H1 (cell line): ENCODE results near the gene RNF212B. TPM values are rescaled to one million over a fixed set of nuclear protein-coding genes. Genes with fewer than 3 reads are reported as not detected.

Experiments
- CTCF ChIA-PET: fragments of 300-600 bp; sonication (Branson Sonifier 250); formaldehyde crosslinking; loops from one replicate; lab custom pipeline; 2021; ENCODE audit not compliant: partially characterized antibody; lab: Charles Lee
- POLR2A ChIA-PET: fragments of 300-600 bp; sonication (Branson Sonifier 250); formaldehyde crosslinking; loops from one replicate; lab custom pipeline; 2021; ENCODE audit warnings: inconsistent platforms; ENCODE audit not compliant: partially characterized antibody; lab: Charles Lee
- DNase-seq, 2 experiments: peaks; one replicate each; pipeline versions ENCODE4 v3.0.0 to v3.0.0-alpha.2; 2010 to 2022; ENCODE audit warnings: low spot score in 2 of 2, low read depth in 1 of 2, mixed read lengths in 1 of 2
- FAIRE-seq: peaks from 2 replicates; lab custom pipeline; 2011; peaks lifted over from hg19 to GRCh38; lab: Jason Lieb, UNC
- H2AFZ ChIP-seq: 2 replicates; pipeline ENCODE4 v1.8.1; 2012; ENCODE audit warnings: low read length, inconsistent platforms
- H2AK5ac ChIP-seq: 2 replicates; pipeline ENCODE4 v1.6.1; 2013; ENCODE audit warnings: low read depth, low read length
- H2BK120ac ChIP-seq: replicated peaks from 2 replicates; pipeline ENCODE3; 2013; ENCODE audit warnings: low read depth, low read length, inconsistent platforms
- H2BK12ac ChIP-seq: 2 replicates; pipeline ENCODE4 v1.6.1; 2013; ENCODE audit warnings: low read depth, low read length
- H2BK15ac ChIP-seq: 2 replicates; pipeline ENCODE4 v1.6.1; 2013; ENCODE audit warnings: low read length
- H2BK20ac ChIP-seq: 2 replicates; pipeline ENCODE4 v1.6.1; 2013; ENCODE audit warnings: low read length
- H2BK5ac ChIP-seq: 2 replicates; pipeline ENCODE4 v1.6.1; 2013; ENCODE audit warnings: low read depth, low read length
- H3K14ac ChIP-seq: 2 replicates; pipeline ENCODE4 v1.6.1; 2013; ENCODE audit warnings: inconsistent platforms; ENCODE audit not compliant: insufficient read length
- H3K18ac ChIP-seq: 2 replicates; pipeline ENCODE4 v1.6.1; 2013; ENCODE audit warnings: low read length; ENCODE audit errors: extremely low read depth
- H3K23ac ChIP-seq: 2 replicates; pipeline ENCODE4 v1.6.1; 2013; ENCODE audit warnings: inconsistent platforms; ENCODE audit not compliant: insufficient read length
- H3K23me2 ChIP-seq: 2 replicates; pipeline ENCODE4 v1.6.1; 2013; ENCODE audit warnings: low read depth, low read length
- H3K27ac ChIP-seq: 2 replicates; pipeline ENCODE4 v1.6.1; 2011; ENCODE audit warnings: low read depth, low read length, inconsistent platforms
- H3K27me3 ChIP-seq, 4 experiments: replicated peaks in 1 of 4; 1 replicate in 1 of 4; 2 replicates in 3 of 4; pipeline versions ENCODE4 v1.6.1 to v1.8.1; 2011 to 2013; ENCODE audit warnings: low read length in 3 of 4, mild to moderate bottlenecking in 3 of 4, inconsistent platforms in 2 of 4, mixed read lengths in 2 of 4, moderate library complexity in 1 of 4; ENCODE audit not compliant: control insufficient read depth in 3 of 4, insufficient read depth in 3 of 4; ENCODE audit errors: extremely low read depth in 1 of 4
- H3K36me3 ChIP-seq, 4 experiments: 2 replicates each; pipeline versions ENCODE4 v1.6.1 to v1.8.1; 2011 to 2013; ENCODE audit warnings: mild to moderate bottlenecking in 4 of 4, low read length in 3 of 4, moderate library complexity in 2 of 4, control low read depth in 1 of 4, inconsistent platforms in 1 of 4; ENCODE audit not compliant: insufficient read depth in 4 of 4, control insufficient read depth in 2 of 4
- H3K4ac ChIP-seq: replicated peaks from 2 replicates; pipeline ENCODE3; 2013; ENCODE audit warnings: low read length, low read depth, mixed read lengths, inconsistent platforms; ENCODE audit not compliant: insufficient read length
- H3K4me1 ChIP-seq, 4 experiments: replicated peaks in 1 of 4; 1 replicate in 1 of 4; 2 replicates in 3 of 4; pipeline versions ENCODE4 v1.6.1 to v1.8.1; 2011 to 2013; ENCODE audit warnings: low read length in 3 of 4, inconsistent platforms in 2 of 4, mixed read lengths in 1 of 4; ENCODE audit not compliant: insufficient read depth in 4 of 4, control insufficient read depth in 3 of 4
- H3K4me2 ChIP-seq, 2 experiments: 2 replicates each; pipeline versions ENCODE4 v1.6.1 to v1.8.1; 2011 to 2013; ENCODE audit warnings: low read depth in 2 of 2, low read length in 2 of 2, control low read depth in 1 of 2, inconsistent platforms in 1 of 2, mild to moderate bottlenecking in 1 of 2; ENCODE audit not compliant: insufficient read depth in 1 of 2
- H3K4me3 ChIP-seq, 4 experiments: fragments of 200-600, 300-600 bp in 1 of 4; sonication (generic), shearing (Covaris generic), sonication (Bioruptor Twin) in 1 of 4; 2 replicates each; pipeline versions ENCODE4 v1.5.1 to v1.8.1; 2011 to 2016; ENCODE audit warnings: low read length in 4 of 4, low read depth in 3 of 4, control low read depth in 2 of 4, inconsistent platforms in 2 of 4, mild to moderate bottlenecking in 2 of 4, mixed read lengths in 1 of 4, moderate library complexity in 1 of 4; ENCODE audit not compliant: insufficient read depth in 2 of 4; ENCODE audit errors: extremely low read depth in 1 of 4
- H3K56ac ChIP-seq: replicated peaks from 2 replicates; pipeline ENCODE3; 2013; ENCODE audit warnings: low read depth, mild to moderate bottlenecking, mixed read lengths, low read length, inconsistent platforms; ENCODE audit not compliant: insufficient read length
- H3K79me1 ChIP-seq: 2 replicates; pipeline ENCODE4 v1.6.1; 2013; ENCODE audit warnings: low read depth, low read length, control low read depth
- H3K79me2 ChIP-seq, 2 experiments: 2 replicates each; pipeline versions ENCODE4 v1.6.1 to v1.8.1; 2012 to 2013; ENCODE audit warnings: low read length in 2 of 2, mild to moderate bottlenecking in 2 of 2, inconsistent platforms in 1 of 2; ENCODE audit not compliant: insufficient read depth in 2 of 2, control insufficient read depth in 1 of 2
- H3K9ac ChIP-seq, 4 experiments: replicated peaks in 1 of 4; 1 replicate in 1 of 4; 2 replicates in 3 of 4; pipeline versions ENCODE4 v1.6.1 to v1.8.1; 2011 to 2013; ENCODE audit warnings: low read depth in 3 of 4, low read length in 3 of 4, control low read depth in 2 of 4, mild to moderate bottlenecking in 2 of 4, moderate library complexity in 2 of 4, inconsistent platforms in 1 of 4; ENCODE audit errors: extremely low read depth in 1 of 4
- H3K9me3 ChIP-seq, 2 experiments: 2 replicates each; pipeline versions ENCODE4 v1.6.1 to v1.8.1; 2012 to 2013; ENCODE audit warnings: mild to moderate bottlenecking in 2 of 2, moderate library complexity in 2 of 2, control low read depth in 1 of 2, inconsistent platforms in 1 of 2, low read depth in 1 of 2, low read length in 1 of 2, mixed read lengths in 1 of 2; ENCODE audit not compliant: insufficient read depth in 2 of 2
- H4K20me1 ChIP-seq, 2 experiments: replicated peaks in 1 of 2; 2 replicates each; pipeline versions ENCODE3 to v1.8.1; 2011 to 2013; ENCODE audit warnings: inconsistent platforms in 2 of 2, low read length in 2 of 2, mild to moderate bottlenecking in 1 of 2; ENCODE audit not compliant: insufficient read depth in 2 of 2, control insufficient read depth in 1 of 2
- H4K5ac ChIP-seq: 2 replicates; pipeline ENCODE4 v1.6.1; 2013; ENCODE audit warnings: low read length, low read depth, mixed read lengths, inconsistent platforms; ENCODE audit not compliant: insufficient read length
- H4K8ac ChIP-seq: 2 replicates; pipeline ENCODE4 v1.8.0; 2013; ENCODE audit warnings: mild to moderate bottlenecking, moderate library complexity, low read length, inconsistent platforms; ENCODE audit not compliant: insufficient read depth; ENCODE audit errors: extremely low read depth
- H4K91ac ChIP-seq: replicated peaks from 2 replicates; pipeline ENCODE3; 2013; ENCODE audit warnings: low read length, mixed read lengths, inconsistent platforms; ENCODE audit not compliant: insufficient read length
- CHD1 ChIP-seq: IDR thresholded peaks from 2 replicates; pipeline ENCODE4 v1.6.1; 2012; ENCODE audit warnings: low read depth, low read length, improper control_type of control experiment
- EZH2 ChIP-seq: fragments of 200-600 bp; sonication (generic); IDR thresholded peaks from 2 replicates; pipeline ENCODE4 v1.7.1; 2012; ENCODE audit warnings: low read depth, mild to moderate bottlenecking, moderate library complexity, low read length, inconsistent platforms; ENCODE audit not compliant: severe bottlenecking
- JUND ChIP-seq: IDR thresholded peaks from 2 replicates; pipeline ENCODE4 v1.6.1; 2011; ENCODE audit warnings: mild to moderate bottlenecking, improper control_type of control experiment, low read length
- KDM1A ChIP-seq: fragments of 200-600, 300-600 bp; sonication (generic); IDR thresholded peaks from 2 replicates; pipeline ENCODE4 v1.7.1; 2016; ENCODE audit warnings: mild to moderate bottlenecking, low read length, borderline replicate concordance
- KDM4A ChIP-seq: IDR thresholded peaks from one replicate; pipeline ENCODE4 v1.7.1; 2012; ENCODE audit warnings: low read depth, mild to moderate bottlenecking, moderate library complexity, low read length, inconsistent platforms; ENCODE audit not compliant: severe bottlenecking
- POLR2A ChIP-seq, 2 experiments: IDR thresholded peaks; 1 replicate in 1 of 2; 2 replicates in 1 of 2; pipeline ENCODE4 v1.6.1; 2011; ENCODE audit warnings: low read depth in 2 of 2, low read length in 2 of 2, mild to moderate bottlenecking in 2 of 2; ENCODE audit errors: control extremely low read depth in 1 of 2
- SP4 ChIP-seq: IDR thresholded peaks from 2 replicates; pipeline ENCODE4 v1.6.1; 2012; ENCODE audit warnings: low read length, inconsistent platforms
- WGBS, 2 experiments: shearing (Covaris generic) in 1 of 2; methylation state at CpG; one replicate each; pipeline versions ENCODE4 v1.1.6 to v1.1.7; 2013 to 2015; ENCODE audit warnings: low lambda C conversion rate in 2 of 2, mixed read lengths in 2 of 2, inconsistent platforms in 1 of 2, low coverage in 1 of 2, missing lambda C conversion rate in 1 of 2; ENCODE audit not compliant: insufficient replicate concordance in 2 of 2, insufficient coverage in 1 of 2, insufficient read length in 1 of 2; ENCODE audit errors: extremely low coverage in 1 of 2, missing lambda C conversion rate in 1 of 2; 5-methylcytosine and 5-hydroxymethylcytosine counted together
- polyA plus RNA-seq, 7 experiments: library from polyadenylated mRNA; depleted of rRNA in 3 of 7; stranded (reverse) in 5 of 7; unstranded in 2 of 7; fragments of >200 nt in 5 of 7; fragments of 200-250 nt in 2 of 7; gene quantifications; 1 replicate in 5 of 7; 2 replicates in 1 of 7; 4 replicates in 1 of 7; pipeline versions ENCODE4 v1.2.1 to v1.2.3, GENCODE V29; 2011 to 2013; ENCODE audit warnings: missing spikeins in 2 of 7, mixed read lengths in 2 of 7
- total RNA-seq: library from RNA; stranded (reverse); fragmentation: NEBNext Ultra II Directional; extraction: Animal tissue kit (Norgen Biotek cat#: 25700); gene quantifications from 2 replicates; pipeline ENCODE4 v1.2.1, GENCODE V29; 2021

Gene RNF212B
- total and polyA plus RNA-seq, 2 of the 8 experiments (the other 6 are each of a cell fraction or from before 2014, with no cell fraction given), result 0.95 to 1.2 TPM

DNA sequence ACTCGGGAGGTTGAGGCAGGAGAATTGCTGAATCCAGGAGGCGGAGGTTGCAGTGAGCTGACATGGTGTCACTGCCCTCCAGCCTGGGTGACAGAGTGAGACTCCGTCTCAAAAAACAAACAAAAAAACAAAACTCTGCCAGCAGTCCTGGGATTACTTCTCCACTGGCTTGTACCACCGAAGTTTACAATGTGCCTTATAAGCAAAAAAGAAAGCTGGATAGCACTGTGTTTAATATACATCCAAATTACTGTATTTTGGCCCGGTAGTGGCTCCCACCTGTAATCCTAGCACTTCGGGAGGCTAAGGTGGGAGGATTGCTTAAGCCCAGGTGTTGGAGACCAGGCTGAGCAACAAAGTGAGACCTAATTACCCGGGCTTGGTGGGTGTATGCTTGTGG is 31.5 kb downstream of the RNF212B start:
- H3K79me2 ChIP-seq, result no peaks in the 10 kb centered on the region
- H3K4me2 ChIP-seq, result no peak overlapping the region
- H2AFZ ChIP-seq, result no peak overlapping the region
- no peak overlapping the region for H4K91ac ChIP-seq
- no peak overlapping the region for H4K8ac ChIP-seq
- no peak overlapping the region for H2BK120ac ChIP-seq
- H3K4me1 ChIP-seq, result no peaks in the 10 kb centered on the region
- H3K23me2 ChIP-seq, result no peaks in the 10 kb centered on the region
- ChIA-PET CTCF (interaction anchor here (1.4 to 3.9 kb wide), 7 partner anchors 9 to 111 kb away, joined by 4 to 34 read pairs (median 5); no protein-coding TSS in a partner anchor), POLR2A (interaction anchor here (1.0 to 1.4 kb wide), 2 partner anchors 11 to 53 kb away, joined by 3 read pairs; no protein-coding TSS in a partner anchor)
- no peaks in the 10 kb centered on the region for H3K79me1 ChIP-seq
- H3K56ac ChIP-seq, result no peak overlapping the region
- H3K4ac ChIP-seq, result no peak overlapping the region
- no peak overlapping the region for H3K4me3 ChIP-seq
- H4K5ac ChIP-seq, result no peak overlapping the region
- no peak overlapping the region for H2BK12ac ChIP-seq
- no peak overlapping the region for H2AK5ac ChIP-seq
- no peak overlapping the region for H3K18ac ChIP-seq
- no peak overlapping the region for H2BK15ac ChIP-seq
- H3K27ac ChIP-seq, result no peak overlapping the region
- no peak overlapping the region for H2BK20ac ChIP-seq
- FAIRE-seq (no peak), DNase-seq (no peak)
- H3K9me3 ChIP-seq, result no peaks in the 10 kb centered on the region
- no peaks in the 10 kb centered on the region for H3K36me3 ChIP-seq
- peaks cover 1 to 21% (median 4%) of the 10 kb centered on the region in 4 experiments; a peak in 4 of 7 replicates for H3K27me3 ChIP-seq
- no peaks in the 10 kb centered on the region for H4K20me1 ChIP-seq
- 84% methylated on average over 7 of the region's 7 CpGs; no CpG with 5 or more reads in 1 of the 2 experiments for WGBS, 2 experiments
- no peak overlapping the region for H3K9ac ChIP-seq
- no peak overlapping the region for H3K14ac ChIP-seq
- H3K23ac ChIP-seq, result no peak overlapping the region
- no peak overlapping the region for H2BK5ac ChIP-seq
- TF ChIP-seq POLR2A (IDR thresholded peaks at IDR 0.05; ENCODE audit: control extremely low read depth in 1 of 2, low read depth in 2 of 2, low read length in 2 of 2), result no peak
- no peak for TF ChIP-seq CHD1
- TF ChIP-seq SP4, result no peak
- no peak for TF ChIP-seq KDM1A
- no peak for TF ChIP-seq KDM4A
- TF ChIP-seq JUND, result no peak
- no peak for TF ChIP-seq EZH2
